Endothelial cell of umbilical vein (primary cell): Measurements from ENCODE around the gene BEST2. TPM values are rescaled to one million over a fixed set of nuclear protein-coding genes. Genes with fewer than 3 reads are reported as not detected.

ENCODE experiments used
- BruUV-seq: library from RNA; stranded (reverse); fragments of 400-500 nt; replicated peaks from 2 replicates; lab custom pipeline; 2021; lab: Mats Ljungman, UMichigan
- CTCF ChIA-PET: fragments of 300-600, 350-600 bp; sonication (Branson Sonifier 250); formaldehyde crosslinking; loops from one replicate; lab custom pipeline; 2021; ENCODE audit warnings: antibody characterized with exemption, inconsistent platforms; lab: Charles Lee
- POLR2A ChIA-PET: fragments of 300-600, 350-600 bp; sonication (Branson Sonifier 250); formaldehyde crosslinking; loops from one replicate; lab custom pipeline; 2021; ENCODE audit warnings: antibody characterized with exemption, inconsistent platforms; lab: Charles Lee
- DNase-seq: peaks from one replicate; pipeline ENCODE4 v3.0.0-alpha.2; 2011; ENCODE audit warnings: low read depth, low spot score
- FAIRE-seq: peaks from 2 replicates; lab custom pipeline; 2011; peaks lifted over from hg19 to GRCh38; lab: Jason Lieb, UNC
- H2AFZ ChIP-seq: 2 replicates; pipeline ENCODE4 v1.6.0; 2012; ENCODE audit warnings: low read depth, low read length, control low read depth, inconsistent platforms
- H3K27ac ChIP-seq: 2 replicates; pipeline ENCODE4 v1.5.1; 2011; ENCODE audit warnings: low read depth, mild to moderate bottlenecking, control low read depth, low read length, moderate library complexity; ENCODE audit not compliant: insufficient read depth
- H3K27me3 ChIP-seq, 2 experiments: 2 replicates each; pipeline versions ENCODE4 v1.6.0 to v1.6.1; 2011; ENCODE audit warnings: low read length in 2 of 2, mixed read lengths in 1 of 2; ENCODE audit not compliant: control insufficient read depth in 2 of 2, insufficient read depth in 2 of 2
- H3K36me3 ChIP-seq, 2 experiments: 2 replicates in 1 of 2; 3 replicates in 1 of 2; pipeline ENCODE4 v1.5.1; 2011; ENCODE audit warnings: low read length in 2 of 2, mild to moderate bottlenecking in 1 of 2, moderate library complexity in 1 of 2; ENCODE audit not compliant: control insufficient read depth in 2 of 2, insufficient read depth in 2 of 2; ENCODE audit errors: extremely low read depth in 1 of 2
- H3K4me1 ChIP-seq: 3 replicates; pipeline ENCODE4 v1.5.1; 2011; ENCODE audit warnings: mild to moderate bottlenecking, low read length; ENCODE audit not compliant: control insufficient read depth, insufficient read depth; ENCODE audit errors: extremely low read depth
- H3K4me2 ChIP-seq: 2 replicates; pipeline ENCODE4 v1.6.1; 2011; ENCODE audit warnings: low read length, control low read depth, mixed read lengths; ENCODE audit not compliant: insufficient read depth
- H3K4me3 ChIP-seq, 3 experiments: fragments of 200-600 bp in 1 of 3; sonication (generic), shearing (Covaris generic) in 1 of 3; replicated peaks in 1 of 3; 2 replicates each; pipeline ENCODE4 v1.5.1; 2011 to 2016; ENCODE audit warnings: control low read depth in 3 of 3, low read length in 3 of 3, mild to moderate bottlenecking in 2 of 3, inconsistent platforms in 1 of 3, low read depth in 1 of 3, moderate library complexity in 1 of 3; ENCODE audit not compliant: insufficient read depth in 1 of 3
- H3K79me2 ChIP-seq: 2 replicates; pipeline ENCODE4 v1.6.0; 2012; ENCODE audit warnings: low read length, inconsistent platforms; ENCODE audit not compliant: control insufficient read depth, insufficient read depth
- H3K9ac ChIP-seq: replicated peaks from 2 replicates; pipeline ENCODE3; 2011; ENCODE audit warnings: low read length, control low read depth; ENCODE audit not compliant: insufficient read depth; ENCODE audit errors: extremely low read depth
- H3K9me1 ChIP-seq: replicated peaks from 3 replicates; pipeline ENCODE4 v1.6.0; 2011; ENCODE audit warnings: mild to moderate bottlenecking, low read length; ENCODE audit not compliant: control insufficient read depth, insufficient read depth; ENCODE audit errors: extremely low read depth
- H3K9me3 ChIP-seq: replicated peaks from 2 replicates; pipeline ENCODE4 v1.5.1; 2012; ENCODE audit warnings: low read length, inconsistent platforms; ENCODE audit not compliant: control insufficient read depth, insufficient read depth
- H4K20me1 ChIP-seq: replicated peaks from 2 replicates; pipeline ENCODE3; 2011; ENCODE audit warnings: mild to moderate bottlenecking, low read length; ENCODE audit not compliant: control insufficient read depth, insufficient read depth; ENCODE audit errors: extremely low read depth
- EZH2 ChIP-seq: IDR thresholded peaks from 2 replicates; pipeline ENCODE4 v1.6.1; 2012; ENCODE audit warnings: borderline replicate concordance, low read depth, mild to moderate bottlenecking, moderate library complexity, low read length, inconsistent platforms; ENCODE audit not compliant: severe bottlenecking
- FOS ChIP-seq: IDR thresholded peaks from 2 replicates; pipeline ENCODE4 v1.6.1; 2011; ENCODE audit warnings: mild to moderate bottlenecking, low read length, moderate library complexity, borderline replicate concordance; ENCODE audit not compliant: insufficient read depth
- GATA2 ChIP-seq: IDR thresholded peaks from 2 replicates; pipeline ENCODE4 v1.7.0; 2011; ENCODE audit warnings: low read depth, mild to moderate bottlenecking, moderate library complexity, mixed read lengths, low read length; ENCODE audit not compliant: insufficient read length, insufficient read depth
- JUN ChIP-seq: IDR thresholded peaks from 2 replicates; pipeline ENCODE4 v1.6.1; 2011; ENCODE audit warnings: borderline replicate concordance, low read depth; ENCODE audit not compliant: insufficient read length, insufficient read depth
- MYC ChIP-seq: IDR thresholded peaks from one replicate; pipeline ENCODE4 v1.6.1; 2011; ENCODE audit warnings: mild to moderate bottlenecking, low read depth, low read length
- POLR2A ChIP-seq: IDR thresholded peaks from 2 replicates; pipeline ENCODE4 v1.6.1; 2012; ENCODE audit warnings: low read depth, mild to moderate bottlenecking, control low read depth, low read length
- POLR2AphosphoS5 ChIP-seq: IDR thresholded peaks from 2 replicates; pipeline ENCODE4 v1.6.1; 2012; ENCODE audit warnings: low read depth, mild to moderate bottlenecking, control low read depth, low read length, moderate library complexity; ENCODE audit not compliant: insufficient read depth
- dilution Hi-C: fragments of 300-500 bp; cut with MboI; formaldehyde crosslinking; loops from one replicate; pipeline ENCODE4 v1.15.0; 2019; ENCODE audit warnings: low sequenced_read_pairs; ENCODE audit not compliant: extremely low pct_ligation_motif_present
- intact Hi-C: fragments of 100-400 bp; cut with micrococcal nuclease; formaldehyde crosslinking; loops from one replicate; pipeline ENCODE4 v1.10.0; 2022
- polyA plus RNA-seq, 4 experiments: library from polyadenylated mRNA; depleted of rRNA in 3 of 4; stranded (reverse) in 3 of 4; unstranded in 1 of 4; fragments of >200 nt; gene quantifications; 2 replicates each; pipeline versions ENCODE4 v1.2.1 to v1.2.3, GENCODE V29; 2011 to 2012; ENCODE audit warnings: missing spikeins in 1 of 4
- total RNA-seq: library from RNA; stranded (reverse); gene quantifications from 2 replicates; pipeline ENCODE4 v1.2.3, GENCODE V29; 2021
- TF ChIP-seq, protein P1 (sequence below), 2 donors: IDR thresholded peaks; 1 replicate in 1 of 2; 2 replicates in 1 of 2; pipeline ENCODE4 v1.5.1; 2011; ENCODE audit warnings: low read length in 2 of 2, mild to moderate bottlenecking in 2 of 2, moderate library complexity in 2 of 2, control low read depth in 1 of 2, inconsistent platforms in 1 of 2, low read depth in 1 of 2; ENCODE audit not compliant: insufficient read depth in 1 of 2; ENCODE audit errors: extremely low read depth in 1 of 2
- TF ChIP-seq, protein P2 (sequence below): IDR thresholded peaks from 2 replicates; pipeline ENCODE4 v1.6.1; 2011; ENCODE audit not compliant: insufficient read depth, insufficient read length

BEST2 gene
- total and polyA plus RNA-seq, 2 donors (not counting 3 experiments of a cell fraction or from before 2014, with no cell fraction given): not detected

DNA sequence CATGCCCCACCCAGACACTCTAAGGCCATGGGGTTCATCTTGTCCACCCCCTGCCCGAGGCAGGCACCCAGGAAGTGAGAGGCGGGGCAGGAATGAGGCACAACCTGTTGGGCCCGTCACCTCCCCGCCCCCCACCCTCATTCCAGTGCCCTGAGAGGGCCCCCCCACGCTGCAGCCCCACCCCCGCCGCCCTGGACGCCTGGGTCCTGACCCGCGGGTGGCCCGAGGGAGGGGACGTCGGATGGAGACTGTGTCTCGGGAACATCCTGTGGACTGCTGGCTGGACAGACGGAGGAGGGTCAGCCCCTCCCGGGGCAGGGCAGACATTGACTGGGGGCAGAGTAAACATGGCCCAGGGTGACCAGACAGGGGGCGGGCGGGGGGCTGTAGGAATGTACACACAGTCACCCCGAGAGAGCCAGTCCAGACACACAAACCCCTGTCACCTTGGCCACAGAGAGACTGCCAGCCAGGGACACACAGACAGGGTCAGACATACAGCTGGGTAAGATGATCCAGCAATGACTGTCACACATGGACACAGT is 32.3 kb downstream of the BEST2 start:
- Histone ChIP-seq H3K27me3 (no peaks in the 10 kb centered on the region), H3K36me3 (no peaks in the 10 kb centered on the region), H3K9me3 (no peaks in the 10 kb centered on the region), H3K9me1 (no peaks in the 10 kb centered on the region), H4K20me1 (no peaks in the 10 kb centered on the region), H3K4me1 (peaks cover 24% of the 10 kb centered on the region), H3K4me2 (no peak overlapping the region), H3K9ac (peak overlapping the region; percentile 36), H3K27ac (peak overlapping the region; percentile 72), H3K79me2 (no peaks in the 10 kb centered on the region), H3K4me3 (no peak overlapping the region), H2AFZ (no peak overlapping the region)
- ChIA-PET POLR2A (interaction anchor here (2.8 kb wide), 1 partner anchor 8 kb away, joined by 73 read pairs; the partner anchor contains the start of gene JUNB), CTCF (no interaction called here)
- DNase-seq: no peak
- dilution Hi-C loops: no loop called here
- TF ChIP-seq POLR2AphosphoS5 (no peak), GATA2 (no peak), POLR2A (no peak), MYC (no peak), FOS (no peak), JUN (no peak), EZH2 (no peak)
- TF ChIP-seq, protein P1, sequence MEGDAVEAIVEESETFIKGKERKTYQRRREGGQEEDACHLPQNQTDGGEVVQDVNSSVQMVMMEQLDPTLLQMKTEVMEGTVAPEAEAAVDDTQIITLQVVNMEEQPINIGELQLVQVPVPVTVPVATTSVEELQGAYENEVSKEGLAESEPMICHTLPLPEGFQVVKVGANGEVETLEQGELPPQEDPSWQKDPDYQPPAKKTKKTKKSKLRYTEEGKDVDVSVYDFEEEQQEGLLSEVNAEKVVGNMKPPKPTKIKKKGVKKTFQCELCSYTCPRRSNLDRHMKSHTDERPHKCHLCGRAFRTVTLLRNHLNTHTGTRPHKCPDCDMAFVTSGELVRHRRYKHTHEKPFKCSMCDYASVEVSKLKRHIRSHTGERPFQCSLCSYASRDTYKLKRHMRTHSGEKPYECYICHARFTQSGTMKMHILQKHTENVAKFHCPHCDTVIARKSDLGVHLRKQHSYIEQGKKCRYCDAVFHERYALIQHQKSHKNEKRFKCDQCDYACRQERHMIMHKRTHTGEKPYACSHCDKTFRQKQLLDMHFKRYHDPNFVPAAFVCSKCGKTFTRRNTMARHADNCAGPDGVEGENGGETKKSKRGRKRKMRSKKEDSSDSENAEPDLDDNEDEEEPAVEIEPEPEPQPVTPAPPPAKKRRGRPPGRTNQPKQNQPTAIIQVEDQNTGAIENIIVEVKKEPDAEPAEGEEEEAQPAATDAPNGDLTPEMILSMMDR (IDR thresholded peaks at IDR 0.05; ENCODE audit: extremely low read depth in 1 of 2, insufficient read depth in 1 of 2, low read depth in 1 of 2, low read length in 2 of 2): no peak
- TF ChIP-seq, protein P2, sequence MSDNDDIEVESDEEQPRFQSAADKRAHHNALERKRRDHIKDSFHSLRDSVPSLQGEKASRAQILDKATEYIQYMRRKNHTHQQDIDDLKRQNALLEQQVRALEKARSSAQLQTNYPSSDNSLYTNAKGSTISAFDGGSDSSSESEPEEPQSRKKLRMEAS: no peak
- FAIRE-seq: no peak
- no TSS peak for BruUV-seq
- intact Hi-C loops: loop anchor here (2.0 to 10.0 kb wide), 2 partner anchors 151 to 319 kb away; partner anchors contain the start of genes CALR, FARSA and LYL1
